ENCODE measurements around the gene B3GNT2. TPM values are rescaled to one million over a fixed set of nuclear protein-coding genes. Genes with fewer than 3 reads are reported as not detected.

Gene B3GNT2
- polyA plus RNA-seq, 1 donor from 2014 or later = 5.8 TPM

GRCh38 chr2:62216616-62217015, 20.7 kb downstream of the B3GNT2 start:
- Histone ChIP-seq H3K4me2 (ENCODE audit: low read length) (no peak overlapping the region), H3K27me3 (ENCODE audit: insufficient read depth, low read depth, low read length) (no peaks in the 10 kb centered on the region), H3K4me3 (ENCODE audit: low read length) (no peak overlapping the region), H3K9me2 (ENCODE audit: insufficient read depth, low read length) (no peaks in the 10 kb centered on the region), H3K79me2 (replicated peaks; ENCODE audit: insufficient read depth, low read length) (no peaks in the 10 kb centered on the region), H3K9me3 (ENCODE audit: low read length) (no peaks in the 10 kb centered on the region), H3K9ac (ENCODE audit: low read length) (no peak overlapping the region), H3K36me3 (ENCODE audit: insufficient read depth, low read length) (no peaks in the 10 kb centered on the region), H4K20me1 (ENCODE audit: insufficient read depth) (no peaks in the 10 kb centered on the region), H3K27ac (ENCODE audit: low read length) (no peak overlapping the region), H3F3A (ENCODE audit: insufficient read depth, low read length, poor library complexity, severe bottlenecking) (no peaks in the 10 kb centered on the region), H2AFZ (ENCODE audit: low read depth, low read length) (no peak overlapping the region)
- TF ChIP-seq RAD21 (conservative IDR thresholded peaks at IDR 0.05) = no peak
- TF ChIP-seq CTCF (IDR thresholded peaks at IDR 0.05; ENCODE audit: poor library complexity, severe bottlenecking) = no peak
- no peak for TF ChIP-seq SMC3 (conservative IDR thresholded peaks at IDR 0.05; ENCODE audit: poor library complexity)
- TF ChIP-seq MXI1 (conservative IDR thresholded peaks at IDR 0.05; ENCODE audit: poor library complexity, severe bottlenecking) = no peak
- TF ChIP-seq REST (IDR thresholded peaks at IDR 0.05; ENCODE audit: borderline replicate concordance) = no peak

GRCh38 chr2:62217421-62217820, 21.5 kb downstream of the B3GNT2 start:
- H3K4me3 ChIP-seq (ENCODE audit: low read length) = no peak overlapping the region
- no peaks in the 10 kb centered on the region for H3K27me3 ChIP-seq (ENCODE audit: insufficient read depth, low read depth, low read length)
- no peak overlapping the region for H3K27ac ChIP-seq (ENCODE audit: low read length)
- no peaks in the 10 kb centered on the region for H3K9me2 ChIP-seq (ENCODE audit: insufficient read depth, low read length)
- no peak overlapping the region for H2AFZ ChIP-seq (ENCODE audit: low read depth, low read length)
- no peaks in the 10 kb centered on the region for H4K20me1 ChIP-seq (ENCODE audit: insufficient read depth)
- H3F3A ChIP-seq (ENCODE audit: insufficient read depth, low read length, poor library complexity, severe bottlenecking) = no peaks in the 10 kb centered on the region
- H3K79me2 ChIP-seq (replicated peaks; ENCODE audit: insufficient read depth, low read length) = no peaks in the 10 kb centered on the region
- no peak overlapping the region for H3K9ac ChIP-seq (ENCODE audit: low read length)
- no peak overlapping the region for H3K4me2 ChIP-seq (ENCODE audit: low read length)
- TF ChIP-seq TAF1 (IDR thresholded peaks at IDR 0.05; ENCODE audit: low read depth) (no peak), MXI1 (conservative IDR thresholded peaks at IDR 0.05; ENCODE audit: poor library complexity, severe bottlenecking) (no peak), SMC3 (conservative IDR thresholded peaks at IDR 0.05; ENCODE audit: poor library complexity) (no peak), POLR2AphosphoS5 (IDR thresholded peaks at IDR 0.05) (no peak), EZH2 (IDR thresholded peaks at IDR 0.05; ENCODE audit: borderline replicate concordance, insufficient read depth, low read length, poor library complexity, severe bottlenecking) (no peak), EP300 (conservative IDR thresholded peaks at IDR 0.05; ENCODE audit: poor library complexity, severe bottlenecking) (no peak), REST (IDR thresholded peaks at IDR 0.05; ENCODE audit: borderline replicate concordance) (no peak), CTCF (IDR thresholded peaks at IDR 0.05; ENCODE audit: poor library complexity, severe bottlenecking) (no peak), RAD21 (conservative IDR thresholded peaks at IDR 0.05) (no peak)
- no peaks in the 10 kb centered on the region for H3K36me3 ChIP-seq (ENCODE audit: insufficient read depth, low read length)
- H3K9me3 ChIP-seq (ENCODE audit: low read length) = no peaks in the 10 kb centered on the region

Data from neural cell (in vitro differentiated cells).